GM23248 (cell line): Measurements from ENCODE around the gene PAX4.

ENCODE experiments used
- EZH2 ChIP-seq: fragments of 200-600 bp; sonication (generic); IDR thresholded peaks from 2 replicates; pipeline ENCODE4 v1.6.1; 2018; ENCODE audit warnings: antibody characterized with exemption, mild to moderate bottlenecking; ENCODE audit not compliant: insufficient read depth, poor library complexity, severe bottlenecking
- EZH2phosphoT487 ChIP-seq: fragments of 200-600 bp; sonication (generic); IDR thresholded peaks from 2 replicates; pipeline ENCODE4 v1.6.1; 2018; ENCODE audit warnings: antibody characterized with exemption, moderate library complexity, mild to moderate bottlenecking, low read depth; ENCODE audit not compliant: insufficient read depth

DNA sequence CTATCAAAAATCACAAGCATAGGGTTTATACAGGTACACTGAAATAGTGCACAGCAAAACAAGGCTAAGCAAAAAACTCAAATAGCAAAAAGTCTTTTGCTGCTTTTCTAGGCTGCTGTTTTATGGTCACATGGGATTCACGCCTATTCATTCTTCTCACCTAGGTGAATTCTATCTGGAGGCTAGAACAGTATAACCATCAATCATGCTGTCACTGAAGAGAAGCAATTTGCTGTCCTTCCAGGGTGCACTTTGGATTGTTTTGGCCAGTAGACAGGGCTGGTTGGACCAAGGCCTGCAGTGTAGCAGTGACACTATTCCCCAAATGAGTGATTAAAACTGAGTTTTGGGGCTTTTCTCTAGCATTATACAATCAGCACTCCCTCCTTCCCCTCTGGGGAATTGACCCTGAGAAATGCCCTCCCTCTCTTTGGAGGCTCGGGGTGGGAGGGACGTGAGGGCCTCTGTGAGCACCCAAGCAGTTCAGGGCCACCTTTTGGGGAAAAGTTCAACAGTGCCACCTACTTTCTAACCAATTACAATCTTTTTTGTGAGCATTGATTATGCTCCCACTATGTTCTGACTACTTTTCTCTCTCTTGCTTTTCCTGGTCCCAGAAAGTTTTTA lies 17.8 kb upstream of the PAX4 start:
- TF ChIP-seq EZH2 (no peak), EZH2phosphoT487 (no peak)
